Hindlimb muscle (tissue), 1 donor: ENCODE data around the gene GATA1. TPM values are rescaled to one million over a fixed set of nuclear protein-coding genes. Genes with fewer than 3 reads are reported as not detected.

Experiments
- DNase-seq: peaks from one replicate; pipeline ENCODE4 v3.0.0-alpha.2; 2013
- polyA plus RNA-seq: library from polyadenylated mRNA; unstranded; fragments of 120-200 nt; gene quantifications from one replicate; pipeline ENCODE4 v1.2.1, GENCODE V29; 2013; ENCODE audit not compliant: insufficient read length

The GATA1 gene
- polyA plus RNA-seq, 1 donor: 0.72 TPM

GRCh38 chrX:48785540-48786214 lies 713 bp upstream of the GATA1 start:
- no peak for DNase-seq

DNA sequence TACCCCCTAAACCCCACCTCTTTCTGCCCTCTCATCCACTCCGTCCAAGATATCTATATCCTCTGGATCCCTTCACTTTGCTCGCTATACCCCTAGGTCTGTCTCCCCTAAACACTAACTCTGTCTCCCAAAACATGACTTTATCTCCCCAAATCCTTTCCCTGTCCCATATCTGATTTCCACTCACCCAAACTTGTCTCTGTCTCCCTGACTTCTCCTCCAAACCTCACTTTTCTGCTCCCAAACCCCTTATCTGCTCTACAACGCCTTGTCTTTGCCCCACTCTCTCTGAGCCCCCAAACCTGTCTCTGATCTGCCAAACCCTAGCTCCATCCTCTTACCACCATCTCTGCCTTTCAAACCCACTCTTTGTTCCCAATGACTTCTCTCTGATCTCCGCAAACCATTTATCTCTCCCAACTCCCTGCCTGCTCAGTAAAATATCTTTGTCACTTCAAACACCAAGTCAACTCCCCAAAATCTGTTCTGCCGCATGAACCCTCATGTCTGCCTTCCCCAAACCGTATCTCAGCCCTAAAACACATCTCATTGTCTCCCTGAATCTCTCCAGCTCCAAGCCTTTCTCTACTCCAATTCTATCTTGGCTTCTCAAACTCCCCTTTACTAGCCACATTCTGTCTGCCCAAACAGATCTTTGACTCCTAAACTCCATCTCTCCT lies 575 bp downstream of the GATA1 start:
- no peak for DNase-seq

GRCh38 chrX:48787505-48788443 lies 1.4 kb downstream of the GATA1 start:
- no peak for DNase-seq

DNA sequence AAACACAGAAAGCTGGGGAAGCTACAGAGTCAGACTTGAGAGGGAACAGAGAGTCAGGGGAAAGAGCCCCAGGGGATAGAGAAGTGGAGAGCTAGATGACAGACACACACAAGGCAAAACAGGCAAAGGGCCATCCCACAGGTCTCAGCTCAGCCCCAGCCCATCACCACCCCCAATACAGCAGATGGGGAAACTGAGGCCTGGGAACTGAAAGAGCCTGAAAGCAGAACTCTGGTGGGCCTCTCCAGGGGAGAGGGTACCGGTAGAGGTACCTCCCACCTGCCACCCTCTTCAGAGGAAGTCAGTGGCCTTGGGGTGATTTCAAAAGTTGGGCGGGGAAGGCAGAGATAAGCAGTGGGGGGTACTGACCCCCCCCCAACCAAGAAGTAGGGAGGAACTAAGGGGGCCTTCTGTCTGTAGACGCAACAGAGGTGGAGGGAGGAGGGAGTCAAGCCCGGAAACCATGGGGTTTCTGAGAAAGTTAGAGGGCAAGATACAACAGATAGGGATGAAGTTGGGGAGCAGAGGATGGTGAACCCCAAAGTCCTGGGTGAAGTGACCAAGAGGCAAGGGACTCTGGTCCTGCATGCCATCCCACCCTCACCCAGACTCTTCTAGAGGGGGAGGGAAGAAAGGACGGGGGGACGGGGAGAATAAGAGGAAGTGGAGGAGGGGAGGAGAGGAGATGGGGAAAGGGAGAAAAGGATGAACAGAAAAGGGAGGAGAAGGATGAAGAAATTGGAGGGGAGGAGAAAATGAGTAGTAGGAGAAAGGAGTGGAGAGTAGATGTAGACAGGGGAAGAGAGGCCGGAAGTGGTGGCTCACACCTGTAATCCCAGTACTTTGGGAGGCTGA lies 3.2 kb downstream of the GATA1 start:
- DNase-seq: no peak

DNA sequence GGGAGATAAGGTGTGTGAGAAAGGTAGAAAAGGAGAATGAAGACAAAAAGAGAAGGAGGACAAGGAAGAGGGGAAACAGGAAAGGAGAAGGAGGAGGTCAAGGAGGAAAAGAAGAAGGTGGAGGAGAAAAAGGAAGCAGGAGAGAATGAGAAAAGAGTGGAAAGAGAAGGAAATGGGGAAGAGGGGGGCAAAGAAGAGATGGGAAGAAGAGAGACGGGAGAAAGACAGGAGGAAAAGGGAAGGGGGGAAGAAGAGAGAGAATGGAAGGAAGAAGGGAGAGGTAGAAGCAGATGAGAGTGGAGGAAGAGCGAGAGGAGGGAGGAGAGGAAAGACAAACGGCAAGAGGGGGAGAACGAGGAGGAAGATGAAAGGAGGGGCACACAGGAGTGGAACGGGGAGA lies 4.1 kb downstream of the GATA1 start:
- no peak for DNase-seq

DNA sequence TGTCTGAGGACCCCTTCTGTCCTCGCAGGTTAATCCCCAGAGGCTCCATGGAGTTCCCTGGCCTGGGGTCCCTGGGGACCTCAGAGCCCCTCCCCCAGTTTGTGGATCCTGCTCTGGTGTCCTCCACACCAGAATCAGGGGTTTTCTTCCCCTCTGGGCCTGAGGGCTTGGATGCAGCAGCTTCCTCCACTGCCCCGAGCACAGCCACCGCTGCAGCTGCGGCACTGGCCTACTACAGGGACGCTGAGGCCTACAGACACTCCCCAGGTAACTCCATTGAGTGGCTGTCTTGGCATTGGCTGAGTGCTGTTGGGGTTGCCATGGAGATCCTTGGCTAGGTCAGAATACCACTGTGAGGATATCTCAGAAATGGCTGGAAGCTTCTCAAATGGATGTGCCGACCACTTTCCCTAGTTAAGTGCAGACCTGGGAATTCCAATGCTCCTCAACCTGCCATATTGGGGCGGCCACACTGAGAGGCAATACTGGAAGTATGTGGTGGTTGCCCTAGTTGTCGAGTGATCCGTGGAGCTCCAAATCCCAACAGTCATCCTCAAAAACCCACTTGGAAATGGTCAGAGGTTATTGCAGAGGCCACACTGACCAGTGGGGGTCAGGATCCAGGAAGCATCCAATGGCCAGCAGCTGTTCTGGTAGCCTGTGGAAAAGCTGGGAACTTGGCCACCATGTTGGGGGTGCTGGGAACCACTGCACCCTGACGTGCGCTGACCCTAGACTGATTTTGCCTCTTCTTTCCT lies 4.9 kb downstream of the GATA1 start:
- no peak for DNase-seq

- DNase-seq: no peak
Measured at GRCh38 chrX:48792219-48792618, 5.8 kb downstream of the GATA1 start.

GRCh38 chrX:48793935-48794334 lies 7.5 kb downstream of the GATA1 start:
- no peak for DNase-seq

GRCh38 chrX:48794340-48794910 lies 8.0 kb downstream of the GATA1 start:
- DNase-seq: no peak

- no peak for DNase-seq
Measured at GRCh38 chrX:48794911-48795515, 8.6 kb downstream of the GATA1 start.

DNA sequence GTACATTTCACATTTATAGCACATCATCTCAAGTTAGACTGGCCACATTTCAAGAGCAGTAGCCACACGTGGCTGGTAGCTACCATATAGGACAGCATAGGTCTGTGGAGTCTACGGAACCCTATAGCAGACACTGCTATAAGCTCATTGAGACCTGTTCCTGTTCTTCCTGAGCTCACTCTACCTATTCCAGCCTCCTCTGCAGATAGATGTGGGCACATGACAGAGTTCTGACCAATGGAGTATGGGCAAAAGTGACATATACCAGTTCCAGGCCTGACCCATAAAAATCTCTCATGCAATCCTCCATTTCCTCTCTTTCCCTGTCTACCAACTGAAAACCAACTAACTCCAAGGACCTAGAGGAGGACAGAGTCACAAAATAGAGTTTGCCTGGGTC lies 11.9 kb downstream of the GATA1 start:
- no peak for DNase-seq

- DNase-seq: no peak
Measured at GRCh38 chrX:48800574-48801279, 14.3 kb downstream of the GATA1 start.

DNA sequence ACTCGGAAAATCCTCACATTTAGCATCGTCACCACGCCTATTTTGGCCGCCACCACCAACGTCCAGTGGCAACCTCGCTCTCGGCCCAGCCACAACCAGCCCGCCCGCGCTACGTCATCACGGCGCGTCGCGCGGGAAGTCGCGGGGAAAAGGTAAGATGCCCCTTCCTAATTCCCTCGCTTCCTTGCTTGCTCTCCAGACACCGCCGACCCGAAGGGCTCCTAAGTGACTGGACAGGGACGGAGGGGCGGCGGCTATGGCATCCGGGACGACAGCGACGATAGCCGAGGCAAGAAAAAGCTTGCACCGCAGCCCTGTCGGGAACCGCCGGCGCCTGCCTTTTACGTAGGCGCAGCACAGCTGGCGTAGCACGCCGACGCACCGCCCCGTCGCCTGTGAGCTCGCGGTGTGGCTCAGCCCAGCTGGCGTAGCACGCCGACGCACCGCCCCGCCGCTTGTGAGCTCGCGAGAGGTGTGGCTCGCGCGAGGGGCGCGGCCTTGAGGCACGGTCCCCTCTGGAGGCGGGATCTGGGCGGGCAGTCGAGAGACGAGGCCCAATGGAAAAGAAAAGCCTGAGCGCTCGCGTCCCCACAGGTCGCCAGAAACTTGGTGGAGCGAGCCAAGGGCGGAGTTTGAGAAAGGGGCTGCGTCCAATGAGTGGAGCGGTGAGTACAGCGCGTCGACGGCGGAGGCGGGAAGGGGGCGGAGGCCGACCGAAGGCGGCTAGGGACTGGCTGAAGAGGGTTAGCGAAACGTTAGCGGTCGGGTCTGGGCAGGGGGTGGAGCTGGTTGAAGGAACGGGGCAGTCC lies 15.1 kb downstream of the GATA1 start, which contains the start of gene HDAC6:
TSS of gene HDAC6 (plus strand) at position 788 of the 809 bp plus-strand sequence. CDS start 626 bp downstream, outside the sequence.
- peak; percentile 97 for DNase-seq

DNA sequence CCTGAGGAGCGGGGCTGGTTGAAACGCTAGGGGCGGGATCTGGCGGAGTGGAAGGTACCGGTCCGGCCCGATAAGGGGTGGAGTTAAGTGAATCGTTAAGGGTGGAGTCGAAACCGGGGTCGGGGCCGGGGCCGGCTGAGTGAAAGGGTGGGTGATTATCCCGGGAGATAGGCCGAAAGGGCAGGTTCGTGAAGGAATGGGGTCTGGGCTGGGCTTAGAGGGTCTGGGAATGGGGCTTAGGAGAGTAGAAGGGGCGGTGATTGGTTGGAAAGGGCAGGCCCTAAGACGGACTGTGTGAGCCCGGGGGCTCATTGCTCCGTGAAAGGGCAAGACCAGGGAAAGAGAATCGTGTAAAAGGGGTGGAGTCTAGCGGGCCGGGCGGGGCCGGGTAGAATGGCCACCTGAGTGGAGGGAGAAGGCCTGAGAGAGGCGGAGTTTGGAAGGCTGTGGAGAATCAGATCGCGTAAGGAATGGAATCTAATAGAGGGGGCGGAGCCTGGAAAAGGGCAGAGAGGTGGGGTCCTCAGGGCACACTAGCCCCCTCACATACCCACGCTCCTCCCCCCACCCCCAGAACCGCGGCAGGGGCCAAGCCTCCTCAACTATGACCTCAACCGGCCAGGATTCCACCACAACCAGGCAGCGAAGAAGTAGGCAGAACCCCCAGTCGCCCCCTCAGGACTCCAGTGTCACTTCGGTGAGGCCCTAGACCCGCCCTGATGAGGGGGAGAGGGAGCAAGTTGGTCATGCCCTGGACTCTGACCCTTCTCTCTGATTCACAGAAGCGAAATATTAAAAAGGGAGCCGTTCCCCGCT lies 15.9 kb downstream of the GATA1 start:
- peak; percentile 82 for DNase-seq

GRCh38 chrX:48802905-48803200 lies 16.5 kb downstream of the GATA1 start:
- no peak for DNase-seq

GRCh38 chrX:48806081-48806480 lies 19.7 kb downstream of the GATA1 start:
- no peak for DNase-seq

- no peak for DNase-seq
Measured at GRCh38 chrX:48813644-48814043, 27.3 kb downstream of the GATA1 start.

GRCh38 chrX:48814722-48815121 lies 28.3 kb downstream of the GATA1 start:
- DNase-seq: no peak
